Adrenal gland (tissue), 5 donors: Measurements from ENCODE around the gene C11orf68.

ENCODE experiments used
- CTCF ChIP-seq, 6 experiments: fragments of 450-650 bp in 4 of 6; fragments of 200-600 bp in 2 of 6; sonication (generic) in 1 of 6; IDR thresholded peaks; 1 replicate in 5 of 6; 2 replicates in 1 of 6; pipeline versions ENCODE4 v1.5.1 to v1.8.0; 2016 to 2021; ENCODE audit warnings: antibody characterized with exemption in 6 of 6, mild to moderate bottlenecking in 2 of 6, moderate library complexity in 1 of 6
- POLR2A ChIP-seq, 2 donors: fragments of 450-650 bp; IDR thresholded peaks; one replicate each; pipeline ENCODE4 v1.6.1; 2017; ENCODE audit warnings: antibody characterized with exemption in 2 of 2, mild to moderate bottlenecking in 2 of 2, moderate library complexity in 1 of 2
- donor health status: DM: no; HTN: no; CAD: no.

GRCh38 chr11:65962141-65962564 is 43.3 kb upstream of the C11orf68 start:
- no peak for TF ChIP-seq CTCF (IDR thresholded peaks at IDR 0.05)
- no peak for TF ChIP-seq POLR2A (IDR thresholded peaks at IDR 0.05)
